DOHH2 (cell line): ENCODE measurements around the gene FANCI.

ENCODE experiments used
- EZH2phosphoT487 ChIP-seq: fragments of 200-600 bp; sonication (generic); IDR thresholded peaks from 2 replicates; pipeline ENCODE4 v1.6.1; 2017; ENCODE audit warnings: borderline replicate concordance, mild to moderate bottlenecking, antibody characterized with exemption, low read length, moderate library complexity, mixed read lengths
- TF ChIP-seq, protein P1 (sequence below): fragments of 200-600 bp; sonication (generic); IDR thresholded peaks from one replicate; pipeline ENCODE4 v1.5.1; 2014; ENCODE audit warnings: antibody characterized with exemption, mild to moderate bottlenecking, low read depth, low read length; ENCODE audit not compliant: poor library complexity, severe bottlenecking

- TF ChIP-seq, protein P1, sequence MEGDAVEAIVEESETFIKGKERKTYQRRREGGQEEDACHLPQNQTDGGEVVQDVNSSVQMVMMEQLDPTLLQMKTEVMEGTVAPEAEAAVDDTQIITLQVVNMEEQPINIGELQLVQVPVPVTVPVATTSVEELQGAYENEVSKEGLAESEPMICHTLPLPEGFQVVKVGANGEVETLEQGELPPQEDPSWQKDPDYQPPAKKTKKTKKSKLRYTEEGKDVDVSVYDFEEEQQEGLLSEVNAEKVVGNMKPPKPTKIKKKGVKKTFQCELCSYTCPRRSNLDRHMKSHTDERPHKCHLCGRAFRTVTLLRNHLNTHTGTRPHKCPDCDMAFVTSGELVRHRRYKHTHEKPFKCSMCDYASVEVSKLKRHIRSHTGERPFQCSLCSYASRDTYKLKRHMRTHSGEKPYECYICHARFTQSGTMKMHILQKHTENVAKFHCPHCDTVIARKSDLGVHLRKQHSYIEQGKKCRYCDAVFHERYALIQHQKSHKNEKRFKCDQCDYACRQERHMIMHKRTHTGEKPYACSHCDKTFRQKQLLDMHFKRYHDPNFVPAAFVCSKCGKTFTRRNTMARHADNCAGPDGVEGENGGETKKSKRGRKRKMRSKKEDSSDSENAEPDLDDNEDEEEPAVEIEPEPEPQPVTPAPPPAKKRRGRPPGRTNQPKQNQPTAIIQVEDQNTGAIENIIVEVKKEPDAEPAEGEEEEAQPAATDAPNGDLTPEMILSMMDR: no peak
- TF ChIP-seq EZH2phosphoT487: no peak
These were observed 44.8 kb upstream of the FANCI start for GRCh38 chr15:89198934-89199333.
